Measurements from ENCODE around the gene ARNT2.

The ARNT2 gene

DNA sequence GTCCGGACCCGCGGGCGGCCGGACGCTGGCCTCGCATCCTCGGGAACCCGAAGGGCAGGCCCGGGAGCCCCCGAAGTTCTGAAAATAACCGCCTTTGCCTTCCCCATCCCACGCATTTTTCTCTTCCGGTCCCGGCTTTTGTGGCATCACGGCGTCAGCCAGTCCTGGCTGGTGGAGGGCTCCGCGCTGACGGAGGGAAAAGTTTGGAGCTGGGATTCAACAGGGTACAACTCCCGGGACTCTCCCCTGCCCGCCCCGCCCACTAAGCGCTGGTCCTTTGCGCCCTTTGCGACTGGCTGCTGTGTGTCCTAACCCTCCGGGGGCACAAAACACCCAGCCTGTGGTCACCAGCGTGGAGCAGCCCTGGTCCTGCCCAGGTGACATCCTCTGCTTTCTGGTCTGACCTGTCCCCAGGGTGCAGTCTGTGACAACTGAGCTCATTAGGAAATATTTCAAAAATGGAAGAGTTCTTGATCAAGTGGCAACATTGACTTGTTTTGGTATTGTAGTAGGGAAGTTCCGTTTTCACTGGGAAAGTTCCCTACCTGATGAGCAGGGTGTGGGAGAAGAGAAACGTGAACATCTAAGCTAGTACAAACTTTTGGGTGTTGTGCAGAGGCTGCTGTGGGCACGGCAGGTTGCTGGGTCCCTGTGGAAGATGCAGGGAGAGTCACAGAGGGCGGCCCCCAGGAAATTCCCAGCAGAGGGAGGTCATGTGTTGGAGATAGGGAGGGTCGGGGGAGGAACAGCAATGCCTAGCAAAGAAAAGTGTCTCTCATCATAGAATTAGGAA, 775 bp downstream of the ARNT2 start:
- Histone ChIP-seq H3K9ac (ENCODE audit: low read length) (no peak overlapping the region), H3F3A (ENCODE audit: insufficient read depth, low read length) (no peaks in the 10 kb centered on the region), H2AFZ (ENCODE audit: low read length) (peak overlapping the region; percentile 57), H3K4me2 (ENCODE audit: low read depth, low read length) (peak overlapping the region; percentile 70), H3K9me2 (replicated peaks; ENCODE audit: insufficient read depth, low read length) (no peaks in the 10 kb centered on the region), H3K4me3 (ENCODE audit: low read length) (peak overlapping the region; percentile 60), H3K79me2 (ENCODE audit: low read length) (no peaks in the 10 kb centered on the region), H3K4me1 (ENCODE audit: low read length) (no peaks in the 10 kb centered on the region), H3K36me3 (replicated peaks; ENCODE audit: insufficient read depth, low read length) (no peaks in the 10 kb centered on the region), H3K9me3 (replicated peaks; ENCODE audit: insufficient read depth, low read length) (no peaks in the 10 kb centered on the region), H3K27me3 (replicated peaks; ENCODE audit: insufficient read depth, low read length) (no peaks in the 10 kb centered on the region), H3K27ac (ENCODE audit: low read length) (no peak overlapping the region), H4K20me1 (ENCODE audit: insufficient read depth, low read length) (no peaks in the 10 kb centered on the region)
- no peak for TF ChIP-seq EZH2phosphoT487 (IDR thresholded peaks at IDR 0.05; ENCODE audit: low read length)
- TF ChIP-seq, protein P1, sequence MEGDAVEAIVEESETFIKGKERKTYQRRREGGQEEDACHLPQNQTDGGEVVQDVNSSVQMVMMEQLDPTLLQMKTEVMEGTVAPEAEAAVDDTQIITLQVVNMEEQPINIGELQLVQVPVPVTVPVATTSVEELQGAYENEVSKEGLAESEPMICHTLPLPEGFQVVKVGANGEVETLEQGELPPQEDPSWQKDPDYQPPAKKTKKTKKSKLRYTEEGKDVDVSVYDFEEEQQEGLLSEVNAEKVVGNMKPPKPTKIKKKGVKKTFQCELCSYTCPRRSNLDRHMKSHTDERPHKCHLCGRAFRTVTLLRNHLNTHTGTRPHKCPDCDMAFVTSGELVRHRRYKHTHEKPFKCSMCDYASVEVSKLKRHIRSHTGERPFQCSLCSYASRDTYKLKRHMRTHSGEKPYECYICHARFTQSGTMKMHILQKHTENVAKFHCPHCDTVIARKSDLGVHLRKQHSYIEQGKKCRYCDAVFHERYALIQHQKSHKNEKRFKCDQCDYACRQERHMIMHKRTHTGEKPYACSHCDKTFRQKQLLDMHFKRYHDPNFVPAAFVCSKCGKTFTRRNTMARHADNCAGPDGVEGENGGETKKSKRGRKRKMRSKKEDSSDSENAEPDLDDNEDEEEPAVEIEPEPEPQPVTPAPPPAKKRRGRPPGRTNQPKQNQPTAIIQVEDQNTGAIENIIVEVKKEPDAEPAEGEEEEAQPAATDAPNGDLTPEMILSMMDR (IDR thresholded peaks at IDR 0.05; ENCODE audit: low read length): no peak
- TF ChIP-seq EZH2 (optimal IDR thresholded peaks at IDR 0.05; ENCODE audit: low read depth, low read length): no peak
- DNase-seq: no peak

DNA sequence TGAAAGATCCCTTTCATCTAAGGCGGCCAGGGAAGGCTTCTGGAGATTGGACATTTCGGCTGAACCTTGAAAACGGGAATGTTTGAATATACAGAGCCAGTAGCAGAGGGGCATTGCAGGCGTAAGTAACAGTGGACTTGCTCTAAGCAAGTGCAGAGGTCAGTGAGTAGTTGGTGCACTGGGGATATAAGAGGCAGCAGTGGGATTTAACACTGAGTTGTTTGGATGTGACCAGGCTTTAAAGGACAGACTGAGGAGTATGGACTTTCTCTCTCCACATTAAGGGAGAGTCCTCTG, 1.3 kb downstream of the ARNT2 start:
- H3K4me2 ChIP-seq (ENCODE audit: low read depth, low read length): no peak overlapping the region
- no peaks in the 10 kb centered on the region for H3K9me3 ChIP-seq (replicated peaks; ENCODE audit: insufficient read depth, low read length)
- no peaks in the 10 kb centered on the region for H3K36me3 ChIP-seq (replicated peaks; ENCODE audit: insufficient read depth, low read length)
- no peaks in the 10 kb centered on the region for H4K20me1 ChIP-seq (ENCODE audit: insufficient read depth, low read length)
- no peak overlapping the region for H3K4me3 ChIP-seq (ENCODE audit: low read length)
- H3K9me2 ChIP-seq (replicated peaks; ENCODE audit: insufficient read depth, low read length): no peaks in the 10 kb centered on the region
- H3K4me1 ChIP-seq (ENCODE audit: low read length): no peaks in the 10 kb centered on the region
- no peak for TF ChIP-seq EZH2phosphoT487 (IDR thresholded peaks at IDR 0.05; ENCODE audit: low read length)
- TF ChIP-seq, protein P1 (IDR thresholded peaks at IDR 0.05; ENCODE audit: low read length): no peak
- no peak for TF ChIP-seq EZH2 (optimal IDR thresholded peaks at IDR 0.05; ENCODE audit: low read depth, low read length)
- H3K27me3 ChIP-seq (replicated peaks; ENCODE audit: insufficient read depth, low read length): no peaks in the 10 kb centered on the region
- no peaks in the 10 kb centered on the region for H3K79me2 ChIP-seq (ENCODE audit: low read length)
- no peak overlapping the region for H3K27ac ChIP-seq (ENCODE audit: low read length)
- no peak for DNase-seq
- H3K9ac ChIP-seq (ENCODE audit: low read length): no peak overlapping the region
- no peaks in the 10 kb centered on the region for H3F3A ChIP-seq (ENCODE audit: insufficient read depth, low read length)
- no peak overlapping the region for H2AFZ ChIP-seq (ENCODE audit: low read length)

- no peaks in the 10 kb centered on the region for H3K79me2 ChIP-seq (ENCODE audit: low read length)
- no peak overlapping the region for H3K4me3 ChIP-seq (ENCODE audit: low read length)
- H3K4me2 ChIP-seq (ENCODE audit: low read depth, low read length): no peak overlapping the region
- H3K36me3 ChIP-seq (replicated peaks; ENCODE audit: insufficient read depth, low read length): no peaks in the 10 kb centered on the region
- H3K4me1 ChIP-seq (ENCODE audit: low read length): no peaks in the 10 kb centered on the region
- no peaks in the 10 kb centered on the region for H3K9me3 ChIP-seq (replicated peaks; ENCODE audit: insufficient read depth, low read length)
- TF ChIP-seq, protein P1 (IDR thresholded peaks at IDR 0.05; ENCODE audit: low read length): no peak
- TF ChIP-seq EZH2 (optimal IDR thresholded peaks at IDR 0.05; ENCODE audit: low read depth, low read length) (no peak), EZH2phosphoT487 (IDR thresholded peaks at IDR 0.05; ENCODE audit: low read length) (no peak)
- H3K9me2 ChIP-seq (replicated peaks; ENCODE audit: insufficient read depth, low read length): no peaks in the 10 kb centered on the region
- no peaks in the 10 kb centered on the region for H3K27me3 ChIP-seq (replicated peaks; ENCODE audit: insufficient read depth, low read length)
- no peak overlapping the region for H3K9ac ChIP-seq (ENCODE audit: low read length)
- no peaks in the 10 kb centered on the region for H4K20me1 ChIP-seq (ENCODE audit: insufficient read depth, low read length)
- no peaks in the 10 kb centered on the region for H3F3A ChIP-seq (ENCODE audit: insufficient read depth, low read length)
- no peak overlapping the region for H3K27ac ChIP-seq (ENCODE audit: low read length)
- no peak overlapping the region for H2AFZ ChIP-seq (ENCODE audit: low read length)
- no peak for DNase-seq
Measured at GRCh38 chr15:80405970-80406369, 1.8 kb downstream of the ARNT2 start.
